Skeletal muscle tissue (tissue), 2 donors: ENCODE measurements around the gene HIGD1A. TPM values are rescaled to one million over a fixed set of nuclear protein-coding genes. Genes with fewer than 3 reads are reported as not detected.

ENCODE experiments used
- small RNA-seq: library from RNA; depleted of rRNA; stranded (forward); fragments of <200 nt; gene quantifications from one replicate; pipeline ENCODE3, GENCODE V24; 2014
- total RNA-seq: library from RNA; depleted of rRNA; stranded (reverse); fragments of >200 nt; gene quantifications from one replicate; pipeline ENCODE4 v1.2.3, GENCODE V29; 2014

Gene HIGD1A
- total RNA-seq, 1 donor from 2014 or later: 63.7 TPM

Small RNA genes within 50 kb of the gene (small RNA-seq; reads per million reads assigned to genes)
- gene CCDC13: not detected

Other genes starting within 250 kb of the HIGD1A start
- gene SEC22C, start 222.5 kb downstream of the HIGD1A start, total RNA-seq: 21.4 TPM
- gene SS18L2, start 213.6 kb downstream of the HIGD1A start, total RNA-seq: 15.7 TPM
- gene NKTR, start 203.8 kb downstream of the HIGD1A start, total RNA-seq: 119 TPM
- 21.4 TPM for gene ZBTB47, start 150.8 kb downstream of the HIGD1A start, total RNA-seq
- 179 TPM for gene KLHL40, start 119.0 kb downstream of the HIGD1A start, total RNA-seq
- 23.0 TPM for gene HHATL, start 101.7 kb downstream of the HIGD1A start, total RNA-seq
- not detected for gene CCDC13, start 31.2 kb downstream of the HIGD1A start, total RNA-seq
- 1.6 TPM for gene ACKR2, start 5.0 kb upstream of the HIGD1A start, total RNA-seq
- not detected for gene CYP8B1, start 71.4 kb upstream of the HIGD1A start, total RNA-seq
- gene ZNF662, start 101.7 kb upstream of the HIGD1A start, total RNA-seq: 11.0 TPM
- gene GASK1A, start 174.8 kb upstream of the HIGD1A start, total RNA-seq: 12.0 TPM